DND-41 (cell line): ENCODE data around the gene REPS2.

Source experiments
- CTCF ChIP-seq: IDR thresholded peaks from 2 replicates; pipeline ENCODE4 v1.5.1; 2012; ENCODE audit warnings: borderline replicate concordance, low read length, moderate library complexity, mild to moderate bottlenecking; ENCODE audit not compliant: poor library complexity, severe bottlenecking; ENCODE audit errors: extremely low read depth
- EZH2 ChIP-seq: IDR thresholded peaks from 3 replicates; pipeline ENCODE4 v1.6.1; 2012; ENCODE audit warnings: borderline replicate concordance, low read depth, mild to moderate bottlenecking, moderate library complexity, low read length, inconsistent platforms; ENCODE audit not compliant: severe bottlenecking

GRCh38 chrX:17030580-17031270, 84.3 kb downstream of the REPS2 start:
- no peak for TF ChIP-seq CTCF
- no peak for TF ChIP-seq EZH2
